Ectodermal cell (in vitro differentiated cells): ENCODE data around the gene DGKD.

Source experiments
- H3K27ac ChIP-seq: 2 replicates; pipeline ENCODE4 v1.7.0; 2013; ENCODE audit warnings: mild to moderate bottlenecking, low read depth, low read length; ENCODE audit not compliant: insufficient read depth, poor library complexity, severe bottlenecking
- H3K27me3 ChIP-seq: 2 replicates; pipeline ENCODE4 v1.7.0; 2013; ENCODE audit warnings: mild to moderate bottlenecking, low read length; ENCODE audit not compliant: insufficient read depth, control insufficient read depth, poor library complexity, severe bottlenecking
- H3K36me3 ChIP-seq: one replicate; pipeline ENCODE4 v1.7.0; 2013; ENCODE audit warnings: low read length; ENCODE audit not compliant: control insufficient read depth, insufficient read depth
- H3K4me1 ChIP-seq: one replicate; pipeline ENCODE4 v1.7.0; 2013; ENCODE audit warnings: low read length; ENCODE audit not compliant: control insufficient read depth, insufficient read depth
- H3K4me3 ChIP-seq: 2 replicates; pipeline ENCODE4 v1.7.0; 2013; ENCODE audit warnings: low read depth, low read length, control low read depth; ENCODE audit not compliant: insufficient read depth
- H3K9me3 ChIP-seq: 2 replicates; pipeline ENCODE4 v1.7.0; 2013; ENCODE audit warnings: mild to moderate bottlenecking, low read length, moderate library complexity; ENCODE audit not compliant: control insufficient read depth
- WGBS, 2 experiments: methylation state at CpG; one replicate each; pipeline ENCODE4 v1.1.7; 2013; ENCODE audit warnings: missing lambda C conversion rate in 2 of 2; 5-methylcytosine and 5-hydroxymethylcytosine counted together

Gene DGKD

GRCh38 chr2:233441161-233442027 lies 87.1 kb downstream of the DGKD start:
- WGBS, 2 experiments, result 95 to 96% methylated on average over 26 of the region's 26 CpGs
- no peaks in the 10 kb centered on the region for H3K9me3 ChIP-seq
- no peak overlapping the region for H3K27ac ChIP-seq
- H3K4me1 ChIP-seq, result no peaks in the 10 kb centered on the region
- H3K27me3 ChIP-seq, result no peaks in the 10 kb centered on the region
- H3K4me3 ChIP-seq, result no peak overlapping the region
- no peaks in the 10 kb centered on the region for H3K36me3 ChIP-seq

- Histone ChIP-seq H3K4me3 (no peak overlapping the region), H3K36me3 (no peaks in the 10 kb centered on the region), H3K27me3 (no peaks in the 10 kb centered on the region), H3K4me1 (no peaks in the 10 kb centered on the region), H3K27ac (no peak overlapping the region), H3K9me3 (no peaks in the 10 kb centered on the region)
- 89 to 93% methylated on average over 4 of the region's 4 CpGs for WGBS, 2 experiments
Observed at GRCh38 chr2:233442028-233442310, 87.7 kb downstream of the DGKD start.

GRCh38 chr2:233443511-233444183 lies 89.4 kb downstream of the DGKD start:
- Histone ChIP-seq H3K27me3 (no peaks in the 10 kb centered on the region), H3K36me3 (no peaks in the 10 kb centered on the region), H3K4me3 (no peak overlapping the region), H3K27ac (no peak overlapping the region), H3K9me3 (no peaks in the 10 kb centered on the region), H3K4me1 (no peaks in the 10 kb centered on the region)
- 70 to 72% methylated on average over 18 of the region's 18 CpGs for WGBS, 2 experiments

- 95% methylated on average over 11 of the region's 11 CpGs for WGBS, 2 experiments
- Histone ChIP-seq H3K36me3 (no peaks in the 10 kb centered on the region), H3K4me3 (no peak overlapping the region), H3K27ac (no peak overlapping the region), H3K9me3 (no peaks in the 10 kb centered on the region), H3K27me3 (no peaks in the 10 kb centered on the region), H3K4me1 (no peaks in the 10 kb centered on the region)
Observed at GRCh38 chr2:233444501-233444900, 90.2 kb downstream of the DGKD start.

GRCh38 chr2:233445152-233445830 lies 91.0 kb downstream of the DGKD start:
- Histone ChIP-seq H3K9me3 (no peaks in the 10 kb centered on the region), H3K4me3 (no peak overlapping the region), H3K36me3 (no peaks in the 10 kb centered on the region), H3K27me3 (no peaks in the 10 kb centered on the region), H3K27ac (no peak overlapping the region), H3K4me1 (peaks cover 1% of the 10 kb centered on the region)
- WGBS, 2 experiments, result 94 to 95% methylated on average over 18 of the region's 18 CpGs

- H3K36me3 ChIP-seq, result no peaks in the 10 kb centered on the region
Observed at GRCh38 chr2:233446121-233446520, 91.8 kb downstream of the DGKD start.

GRCh38 chr2:233446606-233447305 lies 92.5 kb downstream of the DGKD start:
- H3K9me3 ChIP-seq, result no peaks in the 10 kb centered on the region
- H3K27ac ChIP-seq, result no peak overlapping the region
- H3K36me3 ChIP-seq, result no peaks in the 10 kb centered on the region
- H3K4me3 ChIP-seq, result no peak overlapping the region
- 91 to 94% methylated on average over 37 of the region's 37 CpGs for WGBS, 2 experiments
- no peaks in the 10 kb centered on the region for H3K27me3 ChIP-seq
- peaks cover 3% of the 10 kb centered on the region for H3K4me1 ChIP-seq

More at GRCh38 chr2:233446121-233446520, 91.8 kb downstream of the DGKD start:
- H3K9me3 ChIP-seq, result no peaks in the 10 kb centered on the region
- H3K4me1 ChIP-seq, result peaks cover 3% of the 10 kb centered on the region
- 91 to 93% methylated on average over 1 of the region's 1 CpG for WGBS, 2 experiments
- H3K27me3 ChIP-seq, result no peaks in the 10 kb centered on the region
- no peak overlapping the region for H3K4me3 ChIP-seq
- H3K27ac ChIP-seq, result no peak overlapping the region

- Histone ChIP-seq H3K9me3 (no peaks in the 10 kb centered on the region), H3K27ac (no peak overlapping the region), H3K36me3 (no peaks in the 10 kb centered on the region), H3K4me1 (peaks cover 3% of the 10 kb centered on the region), H3K4me3 (no peak overlapping the region), H3K27me3 (no peaks in the 10 kb centered on the region)
- WGBS, 2 experiments, result 92% methylated on average over 15 of the region's 15 CpGs
Observed at GRCh38 chr2:233447506-233448219, 93.4 kb downstream of the DGKD start.

GRCh38 chr2:233448220-233448559 lies 93.9 kb downstream of the DGKD start:
- 86 to 90% methylated on average over 11 of the region's 11 CpGs for WGBS, 2 experiments

More at GRCh38 chr2:233448220-233448559, 93.9 kb downstream of the DGKD start:
- H3K36me3 ChIP-seq, result no peaks in the 10 kb centered on the region
- H3K4me3 ChIP-seq, result no peak overlapping the region
- no peak overlapping the region for H3K27ac ChIP-seq
- H3K9me3 ChIP-seq, result no peaks in the 10 kb centered on the region
- H3K4me1 ChIP-seq, result peaks cover 3% of the 10 kb centered on the region
- H3K27me3 ChIP-seq, result no peaks in the 10 kb centered on the region
